WI38 (cell line): ENCODE measurements around the gene GPR15LG.

Source experiments
- H3K4me3 ChIP-seq: 2 replicates; pipeline ENCODE4 v1.5.1; 2011; ENCODE audit warnings: low read depth, mild to moderate bottlenecking, control low read depth, low read length
- TF ChIP-seq, protein P1 (sequence below): IDR thresholded peaks from 2 replicates; pipeline ENCODE4 v1.5.1; 2012; ENCODE audit warnings: low read depth, mild to moderate bottlenecking, control low read depth, low read length

GPR15LG gene

DNA sequence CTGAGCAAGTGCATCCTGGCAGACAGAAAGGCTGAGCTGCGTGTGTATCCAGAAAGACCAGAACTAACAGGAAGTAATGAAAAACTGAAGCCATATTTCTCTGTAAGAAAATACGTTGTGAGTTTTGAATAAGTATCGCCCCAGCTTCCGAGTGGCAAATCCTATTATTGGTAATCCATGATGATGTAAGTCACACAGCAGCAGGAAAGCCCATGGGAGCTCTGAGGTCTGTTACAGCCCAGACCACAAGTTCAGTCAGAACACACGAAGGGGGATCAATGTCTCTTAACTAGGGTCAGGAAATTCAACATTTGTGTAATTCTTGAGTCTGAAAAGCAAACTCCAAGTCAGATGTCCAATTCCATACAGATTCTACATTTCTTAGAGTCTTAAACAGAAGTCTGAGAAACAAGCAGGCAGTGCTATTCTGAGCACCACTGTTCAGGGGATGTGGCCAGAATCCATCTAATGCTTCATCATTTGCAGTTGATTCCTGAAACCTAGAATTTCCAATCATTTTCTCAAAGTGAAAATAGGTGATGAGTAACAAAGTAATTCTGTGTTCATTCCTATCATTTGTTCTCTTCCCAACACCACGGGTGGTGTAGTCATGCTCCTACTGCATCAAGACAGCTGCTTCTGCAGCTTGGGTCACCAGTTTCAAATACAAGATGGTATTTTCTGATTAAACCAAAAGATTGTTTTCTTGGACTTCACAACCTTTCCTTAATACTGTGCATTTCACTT lies 52.0 kb downstream of the GPR15LG start, which contains the start of gene LRIT2:
Gene LRIT2, minus strand, starts transcription at position 118 of the 747 bp plus-strand sequence. Its CDS starts 24 bp downstream, at position 94.
- H3K4me3 ChIP-seq: no peak within 1 kb of the TSS
- TF ChIP-seq, protein P1, sequence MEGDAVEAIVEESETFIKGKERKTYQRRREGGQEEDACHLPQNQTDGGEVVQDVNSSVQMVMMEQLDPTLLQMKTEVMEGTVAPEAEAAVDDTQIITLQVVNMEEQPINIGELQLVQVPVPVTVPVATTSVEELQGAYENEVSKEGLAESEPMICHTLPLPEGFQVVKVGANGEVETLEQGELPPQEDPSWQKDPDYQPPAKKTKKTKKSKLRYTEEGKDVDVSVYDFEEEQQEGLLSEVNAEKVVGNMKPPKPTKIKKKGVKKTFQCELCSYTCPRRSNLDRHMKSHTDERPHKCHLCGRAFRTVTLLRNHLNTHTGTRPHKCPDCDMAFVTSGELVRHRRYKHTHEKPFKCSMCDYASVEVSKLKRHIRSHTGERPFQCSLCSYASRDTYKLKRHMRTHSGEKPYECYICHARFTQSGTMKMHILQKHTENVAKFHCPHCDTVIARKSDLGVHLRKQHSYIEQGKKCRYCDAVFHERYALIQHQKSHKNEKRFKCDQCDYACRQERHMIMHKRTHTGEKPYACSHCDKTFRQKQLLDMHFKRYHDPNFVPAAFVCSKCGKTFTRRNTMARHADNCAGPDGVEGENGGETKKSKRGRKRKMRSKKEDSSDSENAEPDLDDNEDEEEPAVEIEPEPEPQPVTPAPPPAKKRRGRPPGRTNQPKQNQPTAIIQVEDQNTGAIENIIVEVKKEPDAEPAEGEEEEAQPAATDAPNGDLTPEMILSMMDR: no peak

DNA sequence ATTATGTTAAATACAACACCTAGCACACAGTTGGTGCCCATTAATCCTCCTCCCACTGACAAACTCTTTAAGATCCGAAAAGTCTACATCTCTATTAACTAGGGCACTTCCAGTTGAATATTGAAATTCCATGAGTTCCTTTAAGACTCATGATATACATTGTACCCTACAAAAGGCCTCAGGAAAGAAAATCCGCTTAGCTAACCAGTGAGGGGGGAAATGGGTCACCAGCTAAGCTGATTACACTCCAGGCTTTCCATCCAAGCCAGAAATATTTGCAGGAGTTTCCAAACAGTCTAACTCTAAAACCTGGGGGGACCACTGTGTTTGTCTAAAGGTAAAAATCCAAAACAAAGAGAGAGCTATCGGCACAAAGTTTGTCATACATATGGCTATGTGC lies 53.0 kb downstream of the GPR15LG start:
- H3K4me3 ChIP-seq: no peak overlapping the region
- TF ChIP-seq, protein P1: no peak

DNA sequence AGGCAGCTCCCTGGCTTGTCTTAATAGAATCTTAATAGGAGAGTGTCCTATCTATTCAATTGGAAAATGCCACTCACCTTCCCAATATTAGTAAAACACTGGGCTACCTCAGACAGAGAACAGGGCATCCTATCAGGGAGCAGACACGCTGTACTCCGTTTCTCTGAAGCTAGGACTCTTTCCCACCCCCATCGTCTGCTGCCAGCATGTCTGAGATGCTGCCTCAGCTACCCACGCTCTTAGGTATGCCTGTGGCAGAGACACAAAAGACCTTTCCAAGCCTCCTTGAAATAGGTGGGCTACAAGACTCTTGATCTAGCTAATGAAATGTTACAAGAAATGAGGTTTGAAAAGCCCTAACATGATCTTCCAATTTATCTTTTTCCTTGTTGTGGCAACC lies 54.2 kb downstream of the GPR15LG start:
- H3K4me3 ChIP-seq: no peak overlapping the region
- TF ChIP-seq, protein P1: no peak

DNA sequence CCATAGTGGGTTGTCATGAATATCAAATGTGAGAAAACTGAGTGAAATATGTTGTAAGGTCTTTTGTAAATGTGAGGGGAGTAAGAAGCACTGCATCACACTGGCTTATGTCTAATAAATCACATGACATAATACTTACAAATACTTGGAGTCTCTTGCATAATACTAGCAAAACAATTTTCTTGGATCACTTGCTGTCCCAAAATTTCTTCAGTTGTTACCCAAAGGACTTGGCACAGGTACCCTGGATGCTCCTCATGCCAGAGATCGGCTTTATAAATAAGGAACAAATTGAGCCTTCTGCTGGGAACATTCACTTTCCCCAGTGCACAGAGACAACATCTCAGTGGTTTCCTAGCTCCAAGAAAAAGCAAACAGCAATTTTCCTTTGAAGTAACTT lies 56.8 kb downstream of the GPR15LG start:
- no peak overlapping the region for H3K4me3 ChIP-seq
- TF ChIP-seq, protein P1: no peak

DNA sequence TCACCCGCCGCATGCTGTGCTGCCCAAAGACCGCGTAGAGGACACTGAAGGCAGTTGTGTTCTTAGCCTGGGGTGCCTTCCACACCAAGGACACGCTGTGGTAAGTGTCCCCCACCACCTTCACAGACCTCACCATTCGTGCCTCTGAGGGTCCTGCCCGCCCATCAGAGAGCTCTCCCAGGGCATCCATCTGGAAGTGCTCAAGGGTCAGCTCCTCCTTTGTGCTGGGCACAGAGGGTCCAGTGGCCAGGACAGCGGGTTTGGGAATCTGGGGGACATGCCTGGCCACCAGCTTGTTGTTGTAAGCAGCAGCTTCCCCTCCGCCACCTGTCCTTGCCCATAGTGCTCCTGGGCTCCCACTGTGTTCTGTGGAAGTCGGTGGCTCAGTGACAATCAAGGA lies 58.8 kb downstream of the GPR15LG start:
- TF ChIP-seq, protein P1: no peak
- H3K4me3 ChIP-seq: no peak overlapping the region

DNA sequence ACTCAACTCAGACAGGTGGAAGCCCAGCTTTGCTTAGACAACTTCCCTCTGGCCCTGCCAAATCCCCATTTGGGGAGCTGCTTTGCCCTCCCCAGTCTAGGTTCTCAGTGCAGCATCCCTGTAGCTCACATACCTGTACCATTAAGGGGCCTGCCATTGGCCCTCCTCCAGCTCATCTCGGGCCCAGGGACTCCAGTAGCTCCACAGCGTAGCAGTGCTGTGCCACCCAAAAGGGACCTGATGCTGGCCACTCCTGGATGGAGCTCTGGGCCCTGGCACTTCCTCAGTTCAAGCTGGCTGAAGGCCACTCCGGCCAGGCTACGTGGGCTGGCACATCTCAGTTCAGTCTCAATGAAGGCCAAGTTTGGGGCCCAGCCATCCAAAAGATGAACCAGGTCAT lies 60.3 kb downstream of the GPR15LG start:
- TF ChIP-seq, protein P1: no peak
- H3K4me3 ChIP-seq: no peak overlapping the region

DNA sequence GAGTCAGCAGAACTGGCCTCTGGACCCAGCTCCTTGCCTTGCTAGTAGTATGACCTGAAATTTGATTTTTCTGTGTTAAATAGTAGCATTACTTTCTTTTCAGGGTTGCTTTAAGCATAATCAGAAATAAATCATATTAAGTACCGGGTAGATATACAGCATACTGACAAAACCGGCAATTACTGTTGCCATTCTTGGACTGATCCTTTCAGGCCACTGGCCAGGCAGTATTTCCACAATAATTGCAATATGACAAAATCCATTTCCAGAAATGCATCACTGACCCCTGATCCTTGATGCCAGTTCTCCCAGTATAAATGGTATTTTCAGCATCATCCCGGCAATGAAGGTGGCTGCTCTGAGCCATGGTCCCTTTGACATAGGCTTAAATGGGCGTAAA lies 60.9 kb downstream of the GPR15LG start:
- H3K4me3 ChIP-seq: no peak overlapping the region
- TF ChIP-seq, protein P1: no peak
